ENCODE data around the gene CCAR1. TPM values are rescaled to one million over a fixed set of nuclear protein-coding genes. Genes with fewer than 3 reads are reported as not detected.
A peak's percentile ranks its signal among the peaks of the same experiment; 100 is the strongest.
"Not testable (repeated sequence)": the region's sequence is repeated elsewhere in the genome, so short reads cannot be mapped to it uniquely, and the experiment has no call there.

The CCAR1 gene
- total and polyA plus RNA-seq, 5 experiments from 2014 or later, result 29.6 to 104 (median 48.1) TPM

DNA sequence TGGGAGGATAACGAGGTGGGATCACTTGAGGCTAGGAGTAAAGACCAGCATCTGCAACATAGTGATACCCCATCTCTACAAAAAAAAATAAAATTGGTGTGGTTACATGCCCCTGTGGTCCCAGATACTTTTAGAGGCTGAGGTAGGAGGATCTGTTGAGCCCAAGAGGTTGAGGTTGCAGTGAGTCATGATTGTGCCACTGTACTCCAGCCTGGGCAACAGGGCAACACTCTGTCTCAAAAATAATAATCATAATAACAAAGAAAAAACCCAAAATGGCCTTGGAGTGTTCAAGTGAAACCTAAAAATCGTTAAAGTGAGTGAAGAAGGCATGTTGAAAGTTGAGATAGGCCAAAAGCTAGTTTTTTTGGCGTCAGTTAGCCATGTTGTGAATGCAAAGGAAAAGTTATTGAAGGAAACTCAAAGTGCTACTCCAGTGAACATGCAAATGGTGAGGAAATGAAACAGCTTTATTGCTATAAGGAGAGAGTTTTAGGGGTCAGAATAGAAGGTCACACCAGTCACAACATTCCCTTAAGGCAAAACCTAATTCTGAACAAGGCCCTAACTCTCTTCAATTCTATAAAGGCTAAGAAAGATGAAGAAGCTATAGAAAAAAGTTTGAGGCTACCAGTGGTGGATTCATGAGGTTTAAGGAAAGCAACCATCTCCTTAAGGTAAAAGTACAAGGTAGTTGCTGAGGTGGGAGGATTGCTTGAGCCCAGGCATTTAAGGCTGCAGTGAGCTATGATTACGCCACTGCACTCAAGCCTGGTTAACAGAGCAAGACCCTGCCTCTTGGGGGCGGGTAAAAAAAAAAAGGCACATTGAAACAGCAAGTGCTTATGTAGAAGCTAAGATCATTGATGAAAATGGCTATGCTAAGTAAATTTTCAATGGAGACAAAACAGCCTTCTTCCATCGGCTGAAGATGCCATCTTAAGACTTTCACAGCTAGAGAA is 60.9 kb downstream of the CCAR1 start:
- Mint-ChIP-seq H3K4me3 (no peak overlapping the region), H3K4me1 (peaks cover 0 to 13% (median 0%) of the 10 kb centered on the region in 4 donors), H3K27ac (peak overlapping the region in 8 of 10 donors; percentile 15 to 81 (median 37)), H3K36me3 (peaks cover 4 to 92% (median 32%) of the 10 kb centered on the region in 3 donors), H3K27me3 (no peaks in the 10 kb centered on the region), H3K9me3 (no peaks in the 10 kb centered on the region)
- POLR2A ChIA-PET, result interaction anchor here (0.7 kb wide), 1 partner anchor 119 kb away, joined by 4 read pairs; the partner anchor contains the start of gene DDX50
- DNase-seq, result no peak
- no peak for ATAC-seq

DNA sequence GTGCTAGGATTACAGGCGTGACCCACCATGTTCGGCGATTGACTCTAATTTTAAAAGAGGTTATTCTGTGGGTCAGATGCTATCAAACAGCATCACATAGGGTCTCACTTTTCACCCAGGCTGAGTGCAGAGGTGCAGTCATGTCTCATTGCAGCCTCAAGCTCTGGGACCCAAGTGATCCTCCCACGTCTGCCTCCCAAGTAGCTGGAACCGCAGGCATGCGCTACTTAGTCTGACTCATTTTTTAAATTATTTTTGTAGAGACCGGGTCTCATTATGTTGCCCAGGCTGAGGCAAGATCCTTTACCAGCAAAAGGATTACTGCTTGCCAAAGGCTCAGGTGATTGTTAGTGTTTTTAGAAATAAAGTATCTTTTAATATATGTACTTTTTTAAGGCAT is 63.4 kb downstream of the CCAR1 start:
- Mint-ChIP-seq H3K27ac (peak overlapping the region in 1 of 10 donors; percentile 15), H3K36me3 (peaks cover 4 to 91% (median 25%) of the 10 kb centered on the region in 3 donors), H3K9me3 (no peaks in the 10 kb centered on the region), H3K4me3 (no peak overlapping the region), H3K27me3 (no peaks in the 10 kb centered on the region), H3K4me1 (peaks cover 0 to 13% (median 0%) of the 10 kb centered on the region in 4 donors)
- POLR2A ChIA-PET, result no interaction called here
- ATAC-seq, result no peak
- DNase-seq, result no peak

GRCh38 chr10:68787813-68788212 is 66.8 kb downstream of the CCAR1 start:
- Mint-ChIP-seq H3K27me3 (no peaks in the 10 kb centered on the region), H3K4me3 (no peak overlapping the region), H3K27ac (no peak overlapping the region), H3K4me1 (no peaks in the 10 kb centered on the region), H3K36me3 (peaks cover 4 to 88% (median 18%) of the 10 kb centered on the region in 3 donors), H3K9me3 (no peaks in the 10 kb centered on the region)
- DNase-seq, result no peak
- POLR2A ChIA-PET, result interaction anchor here (1.1 kb wide), 1 partner anchor 67 kb away, joined by 4 read pairs; the partner anchor contains the start of gene CCAR1
- ATAC-seq, result no peak

DNA sequence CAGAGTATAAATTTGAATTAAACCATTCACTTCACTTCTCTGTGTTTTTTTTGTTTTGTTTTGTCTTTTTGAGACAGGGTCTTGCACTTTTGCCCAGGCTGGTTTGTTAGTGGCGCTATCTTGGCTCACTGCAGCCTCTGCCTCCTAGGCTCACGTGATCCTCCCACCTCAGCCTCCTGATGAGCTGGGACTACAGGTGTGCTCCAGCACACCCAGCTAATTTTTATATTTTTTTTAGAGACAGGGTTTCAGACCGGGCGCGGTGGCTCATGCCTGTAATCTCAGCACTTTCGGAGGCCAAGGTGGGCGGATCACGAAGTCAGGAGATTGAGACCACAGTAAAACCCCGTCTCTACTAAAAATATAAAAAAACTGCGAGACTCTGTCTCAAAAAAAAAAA is 69.4 kb downstream of the CCAR1 start:
- no peak for ATAC-seq
- Mint-ChIP-seq H3K27me3 (no peaks in the 10 kb centered on the region), H3K4me3 (no peak overlapping the region), H3K4me1 (no peaks in the 10 kb centered on the region), H3K36me3 (peaks cover 4 to 92% (median 19%) of the 10 kb centered on the region in 3 donors), H3K9me3 (no peaks in the 10 kb centered on the region), H3K27ac (no peak overlapping the region)
- DNase-seq, result no peak
- POLR2A ChIA-PET, result no interaction called here

DNA sequence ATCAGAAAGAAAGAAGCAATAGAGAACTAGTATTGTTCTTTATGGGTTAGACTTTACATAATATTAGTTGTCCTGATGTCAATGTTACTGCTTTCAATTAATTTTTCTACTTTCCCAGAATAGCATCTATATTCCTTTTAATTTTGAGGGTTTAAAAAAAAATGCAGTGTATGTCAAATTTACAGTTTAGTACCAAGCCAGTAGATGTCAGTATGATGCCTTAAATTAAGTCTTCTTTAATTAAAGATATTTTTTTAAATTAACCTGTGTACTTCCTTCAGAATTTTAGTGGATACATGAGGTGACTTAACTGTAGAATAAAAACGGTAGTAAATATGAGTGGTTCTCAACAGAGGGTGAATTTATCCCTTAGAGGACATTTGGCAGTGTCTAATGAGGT is 71.1 kb downstream of the CCAR1 start:
- Mint-ChIP-seq H3K4me1 (no peaks in the 10 kb centered on the region), H3K27me3 (no peaks in the 10 kb centered on the region), H3K4me3 (no peak overlapping the region), H3K36me3 (peaks cover 0 to 83% (median 12%) of the 10 kb centered on the region in 3 donors), H3K9me3 (no peaks in the 10 kb centered on the region), H3K27ac (no peak overlapping the region)
- DNase-seq, result peak in 2 of 10 donors; percentile 2 to 12
- POLR2A ChIA-PET, result no interaction called here
- no peak for ATAC-seq

DNA sequence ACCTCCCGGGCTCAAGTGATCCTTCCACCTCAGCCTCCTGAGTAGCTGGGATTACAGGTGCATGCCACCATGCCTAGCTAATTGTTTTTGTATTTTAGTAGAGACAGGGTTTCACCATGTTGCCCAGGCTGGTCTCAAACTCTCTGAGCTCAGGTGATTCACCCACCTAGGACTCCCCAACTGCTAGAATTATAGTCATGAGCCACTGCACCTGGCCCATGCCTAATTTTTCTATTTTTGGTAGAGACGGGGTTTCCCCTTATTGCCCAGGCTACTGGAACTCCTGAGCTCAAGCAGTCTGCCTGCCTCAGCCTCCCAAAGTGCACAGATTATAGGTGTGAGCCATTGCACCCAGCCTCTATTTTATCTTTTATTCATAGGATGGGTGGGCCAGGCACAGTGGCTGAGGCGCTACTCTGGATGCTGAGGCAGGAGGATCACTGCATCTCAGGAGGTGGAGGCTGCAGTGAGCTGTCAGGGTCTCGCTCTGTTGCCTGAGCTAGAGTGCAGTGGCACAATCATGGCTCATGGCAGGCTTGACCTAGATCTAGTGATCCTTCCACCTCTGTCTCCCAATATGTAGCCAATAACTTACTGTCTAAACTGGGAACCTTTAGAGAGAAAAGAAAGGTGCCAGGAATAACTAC is 75.0 kb downstream of the CCAR1 start:
- H3K4me1 Mint-ChIP-seq, result no peaks in the 10 kb centered on the region
- no peak overlapping the region for H3K27ac Mint-ChIP-seq
- no peaks in the 10 kb centered on the region for H3K9me3 Mint-ChIP-seq
- no peaks in the 10 kb centered on the region for H3K27me3 Mint-ChIP-seq
- DNase-seq (no peak), ATAC-seq (no peak)
- peaks cover 0 to 49% (median 5%) of the 10 kb centered on the region in 3 donors for H3K36me3 Mint-ChIP-seq
- POLR2A ChIA-PET, result no interaction called here
- H3K4me3 Mint-ChIP-seq, result no peak overlapping the region

DNA sequence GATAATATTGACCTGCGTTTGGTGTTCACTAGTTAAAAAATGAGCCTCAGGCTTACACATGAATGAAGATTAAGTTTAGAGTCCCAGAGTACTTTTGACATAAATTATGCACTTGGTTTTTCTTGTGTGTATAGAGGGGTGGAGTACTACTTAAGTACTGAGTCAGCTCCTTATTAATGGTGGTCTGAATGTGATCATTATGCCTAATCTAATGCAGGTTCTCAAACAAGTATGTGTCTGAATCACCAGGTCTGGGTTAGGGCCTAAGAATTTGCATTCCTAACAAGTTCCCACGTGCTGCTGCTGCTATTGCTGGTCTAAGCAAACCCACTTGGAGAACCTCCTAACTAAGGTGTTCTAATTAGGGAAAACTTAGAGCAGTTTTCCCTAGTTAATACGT is 75.6 kb downstream of the CCAR1 start:
- peaks cover 0 to 46% (median 5%) of the 10 kb centered on the region in 3 donors for H3K36me3 Mint-ChIP-seq
- no peaks in the 10 kb centered on the region for H3K4me1 Mint-ChIP-seq
- peak overlapping the region in 1 of 10 donors; percentile 36 for H3K27ac Mint-ChIP-seq
- no peak for ATAC-seq
- H3K27me3 Mint-ChIP-seq, result no peaks in the 10 kb centered on the region
- H3K9me3 Mint-ChIP-seq, result no peaks in the 10 kb centered on the region
- no peak for DNase-seq
- POLR2A ChIA-PET, result no interaction called here
- H3K4me3 Mint-ChIP-seq, result no peak overlapping the region

- Mint-ChIP-seq H3K4me3 (no peak overlapping the region), H3K4me1 (no peaks in the 10 kb centered on the region), H3K9me3 (no peaks in the 10 kb centered on the region), H3K36me3 (peaks cover 0 to 13% (median 0%) of the 10 kb centered on the region in 3 donors), H3K27ac (no peak overlapping the region), H3K27me3 (no peaks in the 10 kb centered on the region)
- no peak for DNase-seq
- POLR2A ChIA-PET, result no interaction called here
- ATAC-seq, result no peak
These were observed 79.2 kb downstream of the CCAR1 start for GRCh38 chr10:68800211-68800610.

- ATAC-seq, result no peak
- H3K4me3 Mint-ChIP-seq, result no peak overlapping the region
- H3K27ac Mint-ChIP-seq, result no peak overlapping the region
- H3K36me3 Mint-ChIP-seq, result no peaks in the 10 kb centered on the region
- no peak for DNase-seq
- peaks cover 0 to 4% (median 0%) of the 10 kb centered on the region in 4 donors for H3K4me1 Mint-ChIP-seq
- POLR2A ChIA-PET, result no interaction called here
- H3K9me3 Mint-ChIP-seq, result no peaks in the 10 kb centered on the region
- no peaks in the 10 kb centered on the region for H3K27me3 Mint-ChIP-seq
These were observed 83.7 kb downstream of the CCAR1 start for GRCh38 chr10:68804692-68805091.

GRCh38 chr10:68810830-68811229 is 89.8 kb downstream of the CCAR1 start:
- H3K4me3 Mint-ChIP-seq, H3K27me3 Mint-ChIP-seq, H3K4me1 Mint-ChIP-seq: not testable (repeated sequence)

DNA sequence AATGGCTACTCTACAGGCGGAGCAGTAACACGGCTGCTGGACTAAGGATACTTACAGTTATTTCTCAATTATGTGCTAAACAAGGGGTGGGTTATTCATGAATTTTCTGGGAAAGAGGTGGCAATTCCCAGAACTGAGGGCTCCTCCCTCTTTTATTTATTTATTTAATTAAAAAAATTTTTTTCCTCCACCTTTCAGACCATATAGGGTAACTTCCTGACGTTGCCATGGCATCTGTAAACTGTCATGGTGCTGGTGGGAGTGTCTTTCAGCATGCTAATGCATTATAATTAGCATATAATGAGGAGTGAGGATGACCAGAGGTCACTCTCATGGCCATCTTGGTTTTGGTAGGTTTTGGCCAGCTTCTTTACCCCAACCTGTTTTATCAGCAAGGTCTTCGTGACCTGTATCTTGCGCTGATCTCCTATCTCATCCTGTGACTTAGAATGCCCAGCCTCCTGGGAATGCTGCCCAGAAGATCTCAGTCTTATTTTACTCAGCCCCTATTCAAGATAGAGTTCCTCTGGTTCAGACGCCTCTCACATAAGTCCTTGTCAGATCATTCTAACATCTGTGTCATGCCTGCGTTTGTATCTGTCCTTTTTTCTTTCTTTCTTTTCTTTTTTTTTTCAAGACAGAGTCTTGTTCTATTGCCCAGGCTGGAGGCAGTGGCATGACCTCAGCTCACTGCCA is 90.4 kb downstream of the CCAR1 start:
- no peaks in the 10 kb centered on the region for H3K4me1 Mint-ChIP-seq
- no peak overlapping the region for H3K27ac Mint-ChIP-seq
- H3K9me3 Mint-ChIP-seq, result no peaks in the 10 kb centered on the region
- DNase-seq (no peak), ATAC-seq (no peak)
- no peak overlapping the region for H3K4me3 Mint-ChIP-seq
- POLR2A ChIA-PET, result no interaction called here
- no peaks in the 10 kb centered on the region for H3K36me3 Mint-ChIP-seq
- H3K27me3 Mint-ChIP-seq, result no peaks in the 10 kb centered on the region

More at GRCh38 chr10:68810830-68811229, 89.8 kb downstream of the CCAR1 start:
- H3K27ac Mint-ChIP-seq, ATAC-seq, H3K9me3 Mint-ChIP-seq, H3K36me3 Mint-ChIP-seq, POLR2A ChIA-PET, DNase-seq: not testable (repeated sequence)

DNA sequence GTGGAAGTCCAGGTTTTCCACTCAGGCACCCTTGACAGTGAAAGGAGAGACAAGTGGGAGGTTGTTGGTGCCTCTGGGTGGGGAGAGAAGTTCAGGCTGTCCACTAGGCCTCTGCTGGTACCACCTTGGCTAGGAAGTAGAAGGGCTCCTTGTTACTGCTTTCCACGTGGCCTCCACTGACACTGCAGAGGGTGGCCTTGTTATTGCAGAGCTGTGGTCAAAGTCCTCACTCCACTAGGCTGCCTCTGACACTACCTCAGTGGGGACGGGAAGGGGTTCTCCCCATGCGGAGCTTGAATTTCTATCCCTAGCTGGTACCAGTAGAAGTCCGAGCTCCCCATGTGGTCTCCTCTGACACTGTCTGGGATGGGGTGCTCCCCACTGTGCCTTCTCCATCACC is 91.4 kb downstream of the CCAR1 start:
- H3K27me3 Mint-ChIP-seq, result no peaks in the 10 kb centered on the region
- no peak overlapping the region for H3K27ac Mint-ChIP-seq
- DNase-seq (no peak), ATAC-seq (no peak)
- no peak overlapping the region for H3K4me3 Mint-ChIP-seq
- no peaks in the 10 kb centered on the region for H3K36me3 Mint-ChIP-seq
- H3K4me1 Mint-ChIP-seq, result no peaks in the 10 kb centered on the region
- no peaks in the 10 kb centered on the region for H3K9me3 Mint-ChIP-seq
- POLR2A ChIA-PET, result no interaction called here

DNA sequence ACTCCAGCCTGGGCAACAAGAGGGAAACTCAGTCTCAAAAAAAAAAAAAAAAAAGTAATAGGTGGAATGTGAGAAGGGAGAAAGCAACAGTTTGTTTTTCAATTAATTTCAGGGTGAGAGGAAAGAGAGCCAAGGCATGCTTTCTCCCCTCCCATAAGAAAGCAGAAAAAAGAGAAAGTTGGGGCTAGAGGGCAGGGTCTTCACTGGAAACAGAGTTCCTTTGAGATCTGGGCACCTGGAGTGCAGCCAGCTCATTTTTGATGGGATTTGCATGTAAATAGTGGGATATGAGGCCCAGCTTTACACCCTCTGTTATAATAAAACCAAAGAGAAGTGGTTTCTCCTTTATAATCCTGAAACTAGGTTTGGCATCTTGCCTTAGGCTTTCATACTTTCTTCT is 92.5 kb downstream of the CCAR1 start:
- no peaks in the 10 kb centered on the region for H3K9me3 Mint-ChIP-seq
- no peaks in the 10 kb centered on the region for H3K27me3 Mint-ChIP-seq
- DNase-seq (no peak), ATAC-seq (no peak)
- H3K27ac Mint-ChIP-seq, result no peak overlapping the region
- H3K36me3 Mint-ChIP-seq, result no peaks in the 10 kb centered on the region
- no peaks in the 10 kb centered on the region for H3K4me1 Mint-ChIP-seq
- POLR2A ChIA-PET, result no interaction called here
- H3K4me3 Mint-ChIP-seq, result no peak overlapping the region
